ENCODE data around the gene SUMO4.

DNA sequence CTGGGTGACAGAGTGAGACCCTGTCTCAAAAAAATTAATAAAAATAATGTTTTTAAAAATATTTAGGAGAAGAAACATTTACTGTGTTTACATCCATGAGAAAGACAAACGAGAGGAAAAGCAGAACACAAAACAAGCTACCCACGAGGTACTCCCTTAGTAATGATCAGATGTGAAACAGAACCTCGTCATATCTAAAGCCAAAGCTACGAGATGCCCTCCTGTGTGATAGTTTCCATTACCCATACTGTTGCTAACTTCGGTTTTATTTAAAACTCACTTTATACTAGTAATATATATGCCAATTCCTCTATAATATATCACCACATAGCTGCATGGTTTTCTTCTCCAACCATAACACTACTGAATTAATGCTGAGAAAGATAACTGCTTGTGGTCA lies 21.1 kb downstream of the SUMO4 start:
- TF ChIP-seq SP1 (IDR thresholded peaks at IDR 0.05) (no peak), EGR1 (IDR thresholded peaks at IDR 0.05; ENCODE audit: low read depth in 2 of 2) (no peak), YY1 (IDR thresholded peaks at IDR 0.05) (no peak), RXRA (IDR thresholded peaks at IDR 0.05) (no peak), JUND (IDR thresholded peaks at IDR 0.05) (no peak)
- TF ChIP-seq, protein P1, sequence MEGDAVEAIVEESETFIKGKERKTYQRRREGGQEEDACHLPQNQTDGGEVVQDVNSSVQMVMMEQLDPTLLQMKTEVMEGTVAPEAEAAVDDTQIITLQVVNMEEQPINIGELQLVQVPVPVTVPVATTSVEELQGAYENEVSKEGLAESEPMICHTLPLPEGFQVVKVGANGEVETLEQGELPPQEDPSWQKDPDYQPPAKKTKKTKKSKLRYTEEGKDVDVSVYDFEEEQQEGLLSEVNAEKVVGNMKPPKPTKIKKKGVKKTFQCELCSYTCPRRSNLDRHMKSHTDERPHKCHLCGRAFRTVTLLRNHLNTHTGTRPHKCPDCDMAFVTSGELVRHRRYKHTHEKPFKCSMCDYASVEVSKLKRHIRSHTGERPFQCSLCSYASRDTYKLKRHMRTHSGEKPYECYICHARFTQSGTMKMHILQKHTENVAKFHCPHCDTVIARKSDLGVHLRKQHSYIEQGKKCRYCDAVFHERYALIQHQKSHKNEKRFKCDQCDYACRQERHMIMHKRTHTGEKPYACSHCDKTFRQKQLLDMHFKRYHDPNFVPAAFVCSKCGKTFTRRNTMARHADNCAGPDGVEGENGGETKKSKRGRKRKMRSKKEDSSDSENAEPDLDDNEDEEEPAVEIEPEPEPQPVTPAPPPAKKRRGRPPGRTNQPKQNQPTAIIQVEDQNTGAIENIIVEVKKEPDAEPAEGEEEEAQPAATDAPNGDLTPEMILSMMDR (IDR thresholded peaks at IDR 0.05; ENCODE audit: low read depth, low read length, missing input control), result no peak
- TF ChIP-seq, protein P2, sequence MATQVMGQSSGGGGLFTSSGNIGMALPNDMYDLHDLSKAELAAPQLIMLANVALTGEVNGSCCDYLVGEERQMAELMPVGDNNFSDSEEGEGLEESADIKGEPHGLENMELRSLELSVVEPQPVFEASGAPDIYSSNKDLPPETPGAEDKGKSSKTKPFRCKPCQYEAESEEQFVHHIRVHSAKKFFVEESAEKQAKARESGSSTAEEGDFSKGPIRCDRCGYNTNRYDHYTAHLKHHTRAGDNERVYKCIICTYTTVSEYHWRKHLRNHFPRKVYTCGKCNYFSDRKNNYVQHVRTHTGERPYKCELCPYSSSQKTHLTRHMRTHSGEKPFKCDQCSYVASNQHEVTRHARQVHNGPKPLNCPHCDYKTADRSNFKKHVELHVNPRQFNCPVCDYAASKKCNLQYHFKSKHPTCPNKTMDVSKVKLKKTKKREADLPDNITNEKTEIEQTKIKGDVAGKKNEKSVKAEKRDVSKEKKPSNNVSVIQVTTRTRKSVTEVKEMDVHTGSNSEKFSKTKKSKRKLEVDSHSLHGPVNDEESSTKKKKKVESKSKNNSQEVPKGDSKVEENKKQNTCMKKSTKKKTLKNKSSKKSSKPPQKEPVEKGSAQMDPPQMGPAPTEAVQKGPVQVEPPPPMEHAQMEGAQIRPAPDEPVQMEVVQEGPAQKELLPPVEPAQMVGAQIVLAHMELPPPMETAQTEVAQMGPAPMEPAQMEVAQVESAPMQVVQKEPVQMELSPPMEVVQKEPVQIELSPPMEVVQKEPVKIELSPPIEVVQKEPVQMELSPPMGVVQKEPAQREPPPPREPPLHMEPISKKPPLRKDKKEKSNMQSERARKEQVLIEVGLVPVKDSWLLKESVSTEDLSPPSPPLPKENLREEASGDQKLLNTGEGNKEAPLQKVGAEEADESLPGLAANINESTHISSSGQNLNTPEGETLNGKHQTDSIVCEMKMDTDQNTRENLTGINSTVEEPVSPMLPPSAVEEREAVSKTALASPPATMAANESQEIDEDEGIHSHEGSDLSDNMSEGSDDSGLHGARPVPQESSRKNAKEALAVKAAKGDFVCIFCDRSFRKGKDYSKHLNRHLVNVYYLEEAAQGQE (IDR thresholded peaks at IDR 0.05), result no peak
- TF ChIP-seq, protein P3, sequence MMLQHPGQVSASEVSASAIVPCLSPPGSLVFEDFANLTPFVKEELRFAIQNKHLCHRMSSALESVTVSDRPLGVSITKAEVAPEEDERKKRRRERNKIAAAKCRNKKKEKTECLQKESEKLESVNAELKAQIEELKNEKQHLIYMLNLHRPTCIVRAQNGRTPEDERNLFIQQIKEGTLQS (IDR thresholded peaks at IDR 0.05), result no peak
- TF ChIP-seq, protein P4, sequence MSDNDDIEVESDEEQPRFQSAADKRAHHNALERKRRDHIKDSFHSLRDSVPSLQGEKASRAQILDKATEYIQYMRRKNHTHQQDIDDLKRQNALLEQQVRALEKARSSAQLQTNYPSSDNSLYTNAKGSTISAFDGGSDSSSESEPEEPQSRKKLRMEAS (IDR thresholded peaks at IDR 0.05), result no peak
